GM12878 (cell line): ENCODE measurements around the gene CYBC1. TPM values are rescaled to one million over a fixed set of nuclear protein-coding genes. Genes with fewer than 3 reads are reported as not detected.

ENCODE experiments used
- ATAC-seq: fragments of 200-7000 bp; cut with Tn5 transposase; 3 replicates; pipeline ENCODE4 v1.9.1; 2020; ENCODE audit warnings: mild to moderate bottlenecking, moderate library complexity
- BruUV-seq: library from RNA; stranded (reverse); fragments of 400-500 nt; replicated peaks from 2 replicates; lab custom pipeline; 2021; lab: Mats Ljungman, UMichigan
- CTCF ChIA-PET: fragments of 300-600 bp; sonication (Branson Sonifier 250); formaldehyde crosslinking; extraction: SDS; loops from one replicate; lab custom pipeline; 2021; ENCODE audit warnings: inconsistent platforms; lab: Yijun Ruan, JAX
- POLR2A ChIA-PET: fragments of 350-600 bp; formaldehyde crosslinking; extraction: SDS; loops from one replicate; lab custom pipeline; 2021; ENCODE audit warnings: inconsistent platforms; lab: Charles Lee
- RAD21 ChIA-PET: fragments of 300-600 bp; sonication (Branson Sonifier 250); formaldehyde crosslinking; loops from one replicate; lab custom pipeline; 2023; ENCODE audit warnings: antibody characterized with exemption; ENCODE audit not compliant: unreplicated experiment; lab: Charles Lee
- SMC1A ChIA-PET: fragments of 300-600 bp; sonication (Branson Sonifier 250); formaldehyde crosslinking; loops from one replicate; lab custom pipeline; 2023; ENCODE audit not compliant: unreplicated experiment, uncharacterized antibody; lab: Charles Lee
- DNase-seq: peaks from one replicate; pipeline ENCODE4 v3.0.0-alpha.2; 2011; ENCODE audit warnings: low read depth, low spot score
- FAIRE-seq: peaks from 3 replicates; lab custom pipeline; 2011; peaks lifted over from hg19 to GRCh38; lab: Jason Lieb, UNC
- H2AFZ ChIP-seq: 2 replicates; pipeline ENCODE4 v1.6.0; 2011; ENCODE audit warnings: low read depth, low read length, control low read depth; ENCODE audit not compliant: control insufficient read depth
- H3K27ac ChIP-seq: 2 replicates; pipeline ENCODE4 v1.5.1; 2011; ENCODE audit warnings: control low read depth; ENCODE audit not compliant: control insufficient read depth, insufficient read depth
- H3K27me3 ChIP-seq, 2 experiments: replicated peaks in 1 of 2; 2 replicates each; pipeline versions ENCODE4 v1.6.0 to v1.6.1; 2011; ENCODE audit warnings: low read length in 1 of 2; ENCODE audit not compliant: control insufficient read depth in 2 of 2, insufficient read depth in 2 of 2
- H3K36me3 ChIP-seq, 2 experiments: 2 replicates each; pipeline ENCODE4 v1.5.1; 2011; ENCODE audit warnings: low read length in 1 of 2; ENCODE audit not compliant: control insufficient read depth in 2 of 2, insufficient read depth in 2 of 2
- H3K4me1 ChIP-seq: 2 replicates; pipeline ENCODE4 v1.6.1; 2011; ENCODE audit warnings: mild to moderate bottlenecking, low read length, moderate library complexity, mixed read lengths; ENCODE audit not compliant: control insufficient read depth, insufficient read depth
- H3K4me2 ChIP-seq: 2 replicates; pipeline ENCODE4 v1.6.0; 2011; ENCODE audit warnings: control low read depth; ENCODE audit not compliant: control insufficient read depth, insufficient read depth
- H3K4me3 ChIP-seq: fragments of 200-600 bp; sonication (generic); 2 replicates; pipeline ENCODE4 v1.5.1; 2016
- H3K79me2 ChIP-seq: 2 replicates; pipeline ENCODE4 v1.6.0; 2011; ENCODE audit warnings: low read length; ENCODE audit not compliant: control insufficient read depth, insufficient read depth
- H3K9ac ChIP-seq: 2 replicates; pipeline ENCODE4 v1.8.0; 2011; ENCODE audit warnings: low read length, control low read depth, mixed read lengths; ENCODE audit not compliant: control insufficient read depth, insufficient read depth
- H3K9me3 ChIP-seq: replicated peaks from 3 replicates; pipeline ENCODE4 v1.5.1; 2011; ENCODE audit warnings: mild to moderate bottlenecking, low read length; ENCODE audit not compliant: control insufficient read depth, insufficient read depth
- H4K20me1 ChIP-seq: 2 replicates; pipeline ENCODE4 v1.6.0; 2011; ENCODE audit not compliant: control insufficient read depth, insufficient read depth
- BCL11A ChIP-seq: IDR thresholded peaks from 2 replicates; pipeline ENCODE4 v1.6.1; 2011; ENCODE audit warnings: low read depth, low read length
- CHD4 ChIP-seq: fragments of 200-600 bp; sonication (generic); IDR thresholded peaks from 2 replicates; pipeline ENCODE4 v1.6.1; 2016; ENCODE audit warnings: mild to moderate bottlenecking
- ESRRA ChIP-seq: IDR thresholded peaks from 2 replicates; pipeline ENCODE4 v1.6.1; 2012; ENCODE audit warnings: mild to moderate bottlenecking, low read length, improper control_type of control experiment
- HDGF ChIP-seq: fragments of 450-650 bp; IDR thresholded peaks from 2 replicates; pipeline ENCODE4 v1.6.1; 2016; ENCODE audit warnings: antibody characterized with exemption
- MEF2B ChIP-seq: fragments of 450-650 bp; IDR thresholded peaks from 2 replicates; pipeline ENCODE4 v1.6.1; 2018; ENCODE audit warnings: mild to moderate bottlenecking, moderate library complexity; ENCODE audit not compliant: partially characterized antibody, poor library complexity, severe bottlenecking
- MTA3 ChIP-seq: IDR thresholded peaks from 2 replicates; pipeline ENCODE4 v1.6.1; 2012; ENCODE audit warnings: low read length, inconsistent platforms, borderline replicate concordance
- POLR2AphosphoS2 ChIP-seq: IDR thresholded peaks from 2 replicates; pipeline ENCODE4 v1.6.1; 2011; ENCODE audit warnings: low read depth, mild to moderate bottlenecking, low read length, improper control_type of control experiment, moderate library complexity
- RAD51 ChIP-seq: fragments of 450-650 bp; IDR thresholded peaks from 2 replicates; pipeline ENCODE4 v1.6.1; 2016; ENCODE audit warnings: moderate library complexity, mild to moderate bottlenecking, inconsistent platforms
- SMAD1 ChIP-seq: fragments of 450-650 bp; IDR thresholded peaks from 2 replicates; pipeline ENCODE4 v1.6.1; 2018; ENCODE audit warnings: mild to moderate bottlenecking, low read depth; ENCODE audit not compliant: partially characterized antibody
- SP1 ChIP-seq: IDR thresholded peaks from one replicate; pipeline ENCODE4 v1.6.1; 2011; ENCODE audit warnings: low read depth, low read length
- WGBS: methylation state at CpG from one replicate; pipeline ENCODE4 v1.1.6; 2016; ENCODE audit warnings: low lambda C conversion rate; ENCODE audit not compliant: insufficient replicate concordance, insufficient coverage; ENCODE audit errors: missing lambda C conversion rate; 5-methylcytosine and 5-hydroxymethylcytosine counted together
- in situ Hi-C: fragments of 300-500 bp; cut with MboI; formaldehyde crosslinking; loops from 9 replicates; pipeline ENCODE4 v1.14.3; 2018; ENCODE audit warnings: mixed read lengths
- intact Hi-C: fragments of 100-400 bp; cut with micrococcal nuclease; formaldehyde crosslinking; loops from one replicate; pipeline ENCODE4 v1.14.2; 2022; ENCODE audit not compliant: unreplicated experiment
- polyA plus RNA-seq, 11 experiments: library from polyadenylated mRNA; depleted of rRNA in 4 of 11; unstranded in 6 of 11; stranded (reverse) in 5 of 11; fragments of >200 nt; fragmentation: Nextera tagmentation in 4 of 11; fragmentation: Illumina TruSeq in 1 of 11; extraction: Ambion mirVana in 4 of 11; extraction: Trizol in 1 of 11; gene quantifications; 1 replicate in 1 of 11; 2 replicates in 10 of 11; pipeline versions ENCODE4 v1.2.1 to v1.2.3, GENCODE V29; 2011 to 2016; ENCODE audit warnings: inconsistent platforms in 2 of 11, missing spikeins in 2 of 11, low read depth in 1 of 11
- total RNA-seq, 4 experiments: library from RNA; depleted of rRNA in 3 of 4; stranded (reverse); fragments of >200 nt in 3 of 4; fragmentation: Illumina TruSeq in 1 of 4; extraction: Trizol in 1 of 4; gene quantifications; 2 replicates each; pipeline versions ENCODE4 v1.2.1 to v1.2.3, GENCODE V29; 2013 to 2021
- TF ChIP-seq, protein P1 (sequence below): fragments of 450-650 bp; IDR thresholded peaks from 2 replicates; pipeline ENCODE4 v1.6.1; 2018; ENCODE audit warnings: borderline replicate concordance, mild to moderate bottlenecking; ENCODE audit not compliant: partially characterized antibody
- TF ChIP-seq, protein P2 (sequence below): fragments of 450-650 bp; formaldehyde crosslinking; IDR thresholded peaks from 2 replicates; pipeline ENCODE4 v1.5.0; 2022; ENCODE audit warnings: mild to moderate bottlenecking, missing genetic modification characterization
- TF ChIP-seq, protein P3 (sequence below): fragments of 450-650 bp; conservative IDR thresholded peaks from 2 replicates; pipeline ENCODE4 v1.6.1; 2017; ENCODE audit warnings: mild to moderate bottlenecking, moderate library complexity

CYBC1 gene
- total and polyA plus RNA-seq, 10 of the 15 experiments (the other 5 are each of a cell fraction or from before 2014, with no cell fraction given), result 4.2 to 162 (median 133) TPM

DNA sequence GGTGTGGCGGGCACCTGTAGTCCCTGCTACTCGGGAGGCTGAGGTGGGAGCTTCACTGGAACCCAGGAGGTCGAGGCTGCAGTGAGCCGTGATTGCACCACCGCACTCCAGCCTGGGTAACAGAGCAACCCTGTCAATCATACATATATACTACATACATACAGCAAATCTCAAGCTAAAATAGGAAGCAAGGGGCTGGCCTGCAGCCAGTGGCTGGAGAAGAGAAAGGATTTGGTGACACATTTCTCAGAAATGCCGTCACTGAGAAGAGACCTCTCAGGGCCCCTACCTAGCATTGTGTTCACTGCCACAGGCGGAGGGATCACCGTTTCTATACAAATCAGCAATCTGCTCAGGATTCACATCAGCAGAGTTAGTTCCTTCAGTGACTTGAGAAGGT, 24.9 kb upstream of the CYBC1 start (continued):
- TF ChIP-seq, protein P1, sequence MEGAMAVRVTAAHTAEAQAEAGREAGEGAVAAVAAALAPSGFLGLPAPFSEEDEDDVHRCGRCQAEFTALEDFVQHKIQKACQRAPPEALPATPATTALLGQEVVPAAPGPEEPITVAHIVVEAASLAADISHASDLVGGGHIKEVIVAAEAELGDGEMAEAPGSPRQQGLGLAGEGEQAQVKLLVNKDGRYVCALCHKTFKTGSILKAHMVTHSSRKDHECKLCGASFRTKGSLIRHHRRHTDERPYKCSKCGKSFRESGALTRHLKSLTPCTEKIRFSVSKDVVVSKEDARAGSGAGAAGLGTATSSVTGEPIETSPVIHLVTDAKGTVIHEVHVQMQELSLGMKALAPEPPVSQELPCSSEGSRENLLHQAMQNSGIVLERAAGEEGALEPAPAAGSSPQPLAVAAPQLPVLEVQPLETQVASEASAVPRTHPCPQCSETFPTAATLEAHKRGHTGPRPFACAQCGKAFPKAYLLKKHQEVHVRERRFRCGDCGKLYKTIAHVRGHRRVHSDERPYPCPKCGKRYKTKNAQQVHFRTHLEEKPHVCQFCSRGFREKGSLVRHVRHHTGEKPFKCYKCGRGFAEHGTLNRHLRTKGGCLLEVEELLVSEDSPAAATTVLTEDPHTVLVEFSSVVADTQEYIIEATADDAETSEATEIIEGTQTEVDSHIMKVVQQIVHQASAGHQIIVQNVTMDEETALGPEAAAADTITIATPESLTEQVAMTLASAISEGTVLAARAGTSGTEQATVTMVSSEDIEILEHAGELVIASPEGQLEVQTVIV, result no peak
- TF ChIP-seq POLR2AphosphoS2, result no peak

DNA sequence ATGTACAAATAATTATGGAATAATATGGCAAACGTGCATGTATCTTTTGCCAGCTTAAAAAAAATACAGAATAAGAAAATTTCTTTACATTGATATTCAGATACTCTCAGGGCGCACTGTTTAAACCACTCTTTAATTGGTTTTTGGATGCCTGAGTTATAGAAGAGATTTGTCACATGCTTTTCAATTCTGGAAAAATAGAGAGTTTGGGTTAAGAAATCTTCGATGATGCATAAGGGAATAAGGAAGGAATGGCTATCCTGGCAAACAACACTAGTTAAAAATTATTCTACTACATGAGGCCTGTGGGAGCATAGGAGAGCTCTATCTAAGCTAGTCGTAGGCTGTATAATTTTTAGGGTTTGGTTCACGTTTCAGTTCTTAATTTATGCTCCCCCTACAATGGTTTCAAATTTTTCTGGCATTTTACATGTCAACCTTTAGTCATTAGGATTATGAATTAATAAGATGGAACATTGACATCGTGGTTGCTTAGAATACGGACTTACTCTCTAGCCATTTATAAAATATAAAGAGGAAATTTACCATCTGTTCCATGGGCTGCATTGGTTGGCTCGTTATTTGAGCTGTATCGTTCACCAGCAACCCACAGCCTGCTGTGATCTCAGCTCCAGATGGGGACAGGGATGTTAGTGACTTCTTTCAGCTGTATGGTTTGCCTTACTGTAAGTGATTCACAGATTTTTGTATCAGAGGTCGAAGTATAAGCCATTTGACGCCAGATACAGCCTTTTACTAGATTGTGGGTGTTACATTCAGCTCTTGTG, 23.9 kb upstream of the CYBC1 start:
- Histone ChIP-seq H2AFZ (no peak overlapping the region), H3K4me2 (no peak overlapping the region), H3K4me3 (no peak overlapping the region), H3K79me2 (no peaks in the 10 kb centered on the region; the same call in 1 of the 2 replicates), H4K20me1 (0 out of 2 replicates have a peak, but pooled peaks cover 2% of the 10 kb centered on the region), H3K9ac (no peak overlapping the region), H3K27me3 (no peaks in the 10 kb centered on the region), H3K27ac (no peak overlapping the region), H3K9me3 (no peaks in the 10 kb centered on the region), H3K36me3 (peaks cover 15 to 16% of the 10 kb centered on the region in 2 experiments; a peak in 3 of 4 replicates), H3K4me1 (no peaks in the 10 kb centered on the region)
- ChIA-PET RAD21 (no interaction called here), POLR2A (interaction anchor here (0.5 kb wide), 1 partner anchor 44 kb away, joined by 4 read pairs; no protein-coding TSS in a partner anchor), SMC1A (interaction anchor here (0.7 to 0.9 kb wide), 2 partner anchors 18 to 176 kb away, joined by 4 to 5 read pairs; no protein-coding TSS in a partner anchor), CTCF (interaction anchor here (1.3 kb wide), 1 partner anchor 80 kb away, joined by 4 read pairs; no protein-coding TSS in a partner anchor)
- BruUV-seq, result TSS peak; percentile 43
- in situ Hi-C loops (no loop called here), intact Hi-C loops (no loop called here)
- 92% methylated on average over 11 of the region's 11 CpGs for WGBS
- FAIRE-seq (no peak), DNase-seq (no peak), ATAC-seq (no peak)
- TF ChIP-seq, protein P2, sequence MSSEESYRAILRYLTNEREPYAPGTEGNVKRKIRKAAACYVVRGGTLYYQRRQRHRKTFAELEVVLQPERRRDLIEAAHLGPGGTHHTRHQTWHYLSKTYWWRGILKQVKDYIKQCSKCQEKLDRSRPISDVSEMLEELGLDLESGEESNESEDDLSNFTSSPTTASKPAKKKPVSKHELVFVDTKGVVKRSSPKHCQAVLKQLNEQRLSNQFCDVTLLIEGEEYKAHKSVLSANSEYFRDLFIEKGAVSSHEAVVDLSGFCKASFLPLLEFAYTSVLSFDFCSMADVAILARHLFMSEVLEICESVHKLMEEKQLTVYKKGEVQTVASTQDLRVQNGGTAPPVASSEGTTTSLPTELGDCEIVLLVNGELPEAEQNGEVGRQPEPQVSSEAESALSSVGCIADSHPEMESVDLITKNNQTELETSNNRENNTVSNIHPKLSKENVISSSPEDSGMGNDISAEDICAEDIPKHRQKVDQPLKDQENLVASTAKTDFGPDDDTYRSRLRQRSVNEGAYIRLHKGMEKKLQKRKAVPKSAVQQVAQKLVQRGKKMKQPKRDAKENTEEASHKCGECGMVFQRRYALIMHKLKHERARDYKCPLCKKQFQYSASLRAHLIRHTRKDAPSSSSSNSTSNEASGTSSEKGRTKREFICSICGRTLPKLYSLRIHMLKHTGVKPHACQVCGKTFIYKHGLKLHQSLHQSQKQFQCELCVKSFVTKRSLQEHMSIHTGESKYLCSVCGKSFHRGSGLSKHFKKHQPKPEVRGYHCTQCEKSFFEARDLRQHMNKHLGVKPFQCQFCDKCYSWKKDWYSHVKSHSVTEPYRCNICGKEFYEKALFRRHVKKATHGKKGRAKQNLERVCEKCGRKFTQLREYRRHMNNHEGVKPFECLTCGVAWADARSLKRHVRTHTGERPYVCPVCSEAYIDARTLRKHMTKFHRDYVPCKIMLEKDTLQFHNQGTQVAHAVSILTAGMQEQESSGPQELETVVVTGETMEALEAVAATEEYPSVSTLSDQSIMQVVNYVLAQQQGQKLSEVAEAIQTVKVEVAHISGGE (CRISPR knock-in tag), result no peak
- TF ChIP-seq HDGF, result no peak
- no peak for TF ChIP-seq BCL11A
- no peak for TF ChIP-seq ESRRA
- TF ChIP-seq RAD51, result no peak
- no peak for TF ChIP-seq MEF2B
- TF ChIP-seq SP1, result no peak
- no peak for TF ChIP-seq SMAD1
- no peak for TF ChIP-seq CHD4
- no peak for TF ChIP-seq MTA3
- TF ChIP-seq, protein P3, sequence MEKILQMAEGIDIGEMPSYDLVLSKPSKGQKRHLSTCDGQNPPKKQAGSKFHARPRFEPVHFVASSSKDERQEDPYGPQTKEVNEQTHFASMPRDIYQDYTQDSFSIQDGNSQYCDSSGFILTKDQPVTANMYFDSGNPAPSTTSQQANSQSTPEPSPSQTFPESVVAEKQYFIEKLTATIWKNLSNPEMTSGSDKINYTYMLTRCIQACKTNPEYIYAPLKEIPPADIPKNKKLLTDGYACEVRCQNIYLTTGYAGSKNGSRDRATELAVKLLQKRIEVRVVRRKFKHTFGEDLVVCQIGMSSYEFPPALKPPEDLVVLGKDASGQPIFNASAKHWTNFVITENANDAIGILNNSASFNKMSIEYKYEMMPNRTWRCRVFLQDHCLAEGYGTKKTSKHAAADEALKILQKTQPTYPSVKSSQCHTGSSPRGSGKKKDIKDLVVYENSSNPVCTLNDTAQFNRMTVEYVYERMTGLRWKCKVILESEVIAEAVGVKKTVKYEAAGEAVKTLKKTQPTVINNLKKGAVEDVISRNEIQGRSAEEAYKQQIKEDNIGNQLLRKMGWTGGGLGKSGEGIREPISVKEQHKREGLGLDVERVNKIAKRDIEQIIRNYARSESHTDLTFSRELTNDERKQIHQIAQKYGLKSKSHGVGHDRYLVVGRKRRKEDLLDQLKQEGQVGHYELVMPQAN, result no peak
